ENCODE results near the gene TMPRSS7. TPM values are rescaled to one million over a fixed set of nuclear protein-coding genes. Genes with fewer than 3 reads are reported as not detected.

TMPRSS7 gene
- polyA plus RNA-seq, 1 experiment = not detected

- POLR2A ChIA-PET = no interaction called here
- H3K27me3 ChIP-seq (ENCODE audit: control insufficient read depth, insufficient read depth, low read length) = no peaks in the 10 kb centered on the region
- no peak for DNase-seq (ENCODE audit: low read depth, low spot score)
Observed at GRCh38 chr3:112038863-112039262, 4.3 kb downstream of the TMPRSS7 start.

DNA sequence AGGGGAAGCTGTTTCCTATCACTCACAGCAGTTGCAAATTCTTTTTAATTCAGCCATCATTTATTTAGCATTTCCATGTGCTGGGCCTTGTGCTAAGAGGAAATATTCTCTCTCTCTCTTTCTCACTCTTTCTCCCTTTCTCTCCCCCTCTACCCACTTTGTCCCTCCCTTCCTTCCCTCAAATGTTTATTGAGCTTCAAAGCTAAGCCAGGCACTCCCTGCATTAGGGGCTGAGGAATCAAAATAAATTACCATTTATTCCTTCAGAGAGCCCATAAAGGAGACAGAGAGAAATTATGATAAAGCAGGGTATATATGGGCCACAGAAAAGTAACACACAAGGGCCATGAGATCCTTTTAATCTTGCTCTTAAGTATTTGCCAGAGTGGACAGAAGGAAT is 6.8 kb downstream of the TMPRSS7 start:
- ChIA-PET POLR2A (no interaction called here), CTCF (interaction anchor here (0.6 to 1.8 kb wide), 4 partner anchors 9 to 63 kb away, joined by 3 to 13 read pairs (median 3); partner anchors contain the start of gene ABHD10)
- Histone ChIP-seq H3K9me3 (ENCODE audit: control insufficient read depth, insufficient read depth, low read length) (no peaks in the 10 kb centered on the region), H3K4me3 (ENCODE audit: low read depth, low read length) (no peak overlapping the region), H3K27ac (ENCODE audit: low read depth, low read length) (no peak overlapping the region), H3K27me3 (ENCODE audit: control insufficient read depth, insufficient read depth, low read length) (no peaks in the 10 kb centered on the region)
- TF ChIP-seq CTCF (IDR thresholded peaks at IDR 0.05; ENCODE audit: low read depth, low read length) = no peak
- DNase-seq (ENCODE audit: low read depth, low spot score) = no peak

More at GRCh38 chr3:112038863-112039262, 4.3 kb downstream of the TMPRSS7 start:
- CTCF ChIA-PET = interaction anchor here (1.0 to 2.2 kb wide), 3 partner anchors 25 to 50 kb away, joined by 3 to 13 read pairs (median 3); no protein-coding TSS in a partner anchor
- TF ChIP-seq CTCF (IDR thresholded peaks at IDR 0.05; ENCODE audit: low read depth, low read length) = no peak
- Histone ChIP-seq H3K4me3 (ENCODE audit: low read depth, low read length) (no peak overlapping the region), H3K9me3 (ENCODE audit: control insufficient read depth, insufficient read depth, low read length) (no peaks in the 10 kb centered on the region), H3K27ac (ENCODE audit: low read depth, low read length) (no peak overlapping the region)

DNA sequence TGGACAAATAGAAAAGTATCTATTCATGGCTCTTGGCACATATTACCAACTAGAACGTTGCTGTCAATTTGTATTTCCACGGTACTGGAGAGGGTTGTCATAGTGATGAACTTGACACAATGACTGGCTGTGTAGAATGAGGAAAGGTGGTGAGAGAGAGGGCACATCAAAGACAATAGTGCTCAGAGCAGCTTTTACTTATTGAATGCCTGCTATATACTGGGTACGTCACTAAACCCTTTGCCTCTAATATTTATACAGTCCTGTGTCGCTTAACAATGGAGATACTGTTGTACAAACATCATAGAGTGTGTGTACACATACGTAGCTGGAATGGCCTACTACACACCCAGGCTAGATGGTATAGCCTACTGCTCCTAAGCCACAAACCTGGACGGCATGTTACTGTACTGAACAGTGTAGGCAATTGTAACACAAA is 8.3 kb downstream of the TMPRSS7 start:
- DNase-seq (ENCODE audit: low read depth, low spot score) = no peak
- CTCF ChIA-PET = interaction anchor here (0.6 to 3.9 kb wide), 65 partner anchors 8 to 1530 kb away, joined by 3 to 80 read pairs (median 4); partner anchors contain the start of genes ABHD10, TAGLN3 and TMPRSS7
- no peak overlapping the region for H3K27ac ChIP-seq (ENCODE audit: low read depth, low read length)
- POLR2A ChIA-PET = no interaction called here
- H3K27me3 ChIP-seq (ENCODE audit: control insufficient read depth, insufficient read depth, low read length) = no peaks in the 10 kb centered on the region
- H3K4me3 ChIP-seq (ENCODE audit: low read depth, low read length) = no peak overlapping the region
- TF ChIP-seq CTCF (IDR thresholded peaks at IDR 0.05; ENCODE audit: low read depth, low read length) = no peak
- H3K9me3 ChIP-seq (ENCODE audit: control insufficient read depth, insufficient read depth, low read length) = no peaks in the 10 kb centered on the region

DNA sequence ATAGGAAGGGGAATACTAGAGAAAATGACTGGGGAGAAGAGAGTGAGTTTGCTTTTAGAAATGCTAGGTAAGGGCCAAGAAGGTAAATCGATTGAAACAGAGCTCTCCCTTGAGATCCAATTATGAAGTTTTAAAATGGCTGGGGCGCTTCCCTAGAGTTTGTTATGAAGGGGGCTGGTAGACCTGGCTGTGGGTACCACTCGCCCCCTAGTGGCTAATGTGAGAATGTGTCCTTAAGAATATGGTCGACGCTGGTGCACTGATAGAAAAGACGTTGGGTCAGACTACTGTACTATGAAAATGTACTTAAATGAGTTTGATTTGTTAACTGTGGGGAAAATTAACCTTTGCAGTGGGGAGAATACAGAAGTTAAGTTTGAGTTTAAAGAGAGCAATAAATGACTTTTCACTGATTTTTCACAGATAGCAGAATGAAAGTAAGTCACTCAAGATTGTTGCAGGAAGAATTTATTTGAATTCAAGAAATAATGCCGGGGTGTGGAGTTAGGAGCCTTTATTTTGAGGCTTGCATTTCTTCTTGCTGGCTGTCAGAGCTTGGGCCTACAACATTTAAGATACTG is 9.2 kb downstream of the TMPRSS7 start:
- Histone ChIP-seq H3K9me3 (ENCODE audit: control insufficient read depth, insufficient read depth, low read length) (no peaks in the 10 kb centered on the region), H3K4me3 (ENCODE audit: low read depth, low read length) (no peak overlapping the region), H3K27me3 (ENCODE audit: control insufficient read depth, insufficient read depth, low read length) (no peaks in the 10 kb centered on the region), H3K27ac (ENCODE audit: low read depth, low read length) (no peak overlapping the region)
- ChIA-PET POLR2A (no interaction called here), CTCF (interaction anchor here (0.6 to 3.9 kb wide), 68 partner anchors 8 to 1531 kb away, joined by 3 to 80 read pairs (median 4); partner anchors contain the start of genes ABHD10, TAGLN3 and TMPRSS7)
- TF ChIP-seq CTCF (IDR thresholded peaks at IDR 0.05; ENCODE audit: low read depth, low read length) = peak; percentile 93
- peak; percentile 44 for DNase-seq (ENCODE audit: low read depth, low spot score)

- ChIA-PET POLR2A (no interaction called here), CTCF (interaction anchor here (1.3 to 1.5 kb wide), 2 partner anchors 33 to 57 kb away, joined by 3 to 4 read pairs; no protein-coding TSS in a partner anchor)
- Histone ChIP-seq H3K27ac (ENCODE audit: low read depth, low read length) (no peak overlapping the region), H3K27me3 (ENCODE audit: control insufficient read depth, insufficient read depth, low read length) (no peaks in the 10 kb centered on the region), H3K9me3 (ENCODE audit: control insufficient read depth, insufficient read depth, low read length) (no peaks in the 10 kb centered on the region), H3K4me3 (ENCODE audit: low read depth, low read length) (no peak overlapping the region)
- DNase-seq (ENCODE audit: low read depth, low spot score) = no peak
- no peak for TF ChIP-seq CTCF (IDR thresholded peaks at IDR 0.05; ENCODE audit: low read depth, low read length)
Observed at GRCh38 chr3:112046599-112046998, 12.1 kb downstream of the TMPRSS7 start.

All from AG04450 (cell line).